Colonic mucosa (tissue), 4 donors: ENCODE data around the gene HEATR9. TPM values are rescaled to one million over a fixed set of nuclear protein-coding genes. Genes with fewer than 3 reads are reported as not detected.

Experiments used
- DNase-seq: peaks from one replicate; pipeline ENCODE4 v3.0.0-alpha.2; 2020
- H3K27ac ChIP-seq: fragments of 200-600 bp; one replicate; pipeline ENCODE4 v1.8.0; 2021
- H3K27me3 ChIP-seq: fragments of 200-600 bp; one replicate; pipeline ENCODE4 v1.8.0; 2021
- H3K36me3 ChIP-seq: fragments of 200-600 bp; one replicate; pipeline ENCODE4 v1.8.0; 2021
- H3K4me1 ChIP-seq: fragments of 200-600 bp; one replicate; pipeline ENCODE4 v1.8.0; 2021; ENCODE audit warnings: mild to moderate bottlenecking
- H3K4me3 ChIP-seq: fragments of 200-600 bp; one replicate; pipeline ENCODE4 v1.8.0; 2021
- H3K9ac ChIP-seq, 2 donors: one replicate each; pipeline ENCODE4 v1.7.0; 2013; ENCODE audit warnings: control low read depth in 2 of 2, low read depth in 2 of 2, low read length in 2 of 2
- H3K9me3 ChIP-seq: fragments of 200-600 bp; one replicate; pipeline ENCODE4 v1.8.0; 2021
- intact Hi-C: fragments of 100-400 bp; cut with DNase I; formaldehyde crosslinking; loops from one replicate; pipeline ENCODE4 v1.14.1; 2022
- total RNA-seq, 2 donors: library from RNA; stranded (reverse); fragmentation: NEBNext Ultra II Directional in 1 of 2; extraction: Animal tissue kit (Norgen Biotek cat#: 25700) in 1 of 2; gene quantifications; one replicate each; pipeline ENCODE4 v1.2.1, GENCODE V29; 2021
- TF ChIP-seq, protein P1 (sequence below): fragments of 200-600 bp; IDR thresholded peaks from one replicate; pipeline ENCODE4 v1.8.0; 2022; ENCODE audit warnings: antibody characterized with exemption, mild to moderate bottlenecking
- donor health status: healthy.
- donor health status: DM: no; HTN: no; CAD: no.
- donor health status: DM: no; HTN: no; CAD: no.

Gene HEATR9
- total RNA-seq, 2 donors from 2014 or later = not detected

DNA sequence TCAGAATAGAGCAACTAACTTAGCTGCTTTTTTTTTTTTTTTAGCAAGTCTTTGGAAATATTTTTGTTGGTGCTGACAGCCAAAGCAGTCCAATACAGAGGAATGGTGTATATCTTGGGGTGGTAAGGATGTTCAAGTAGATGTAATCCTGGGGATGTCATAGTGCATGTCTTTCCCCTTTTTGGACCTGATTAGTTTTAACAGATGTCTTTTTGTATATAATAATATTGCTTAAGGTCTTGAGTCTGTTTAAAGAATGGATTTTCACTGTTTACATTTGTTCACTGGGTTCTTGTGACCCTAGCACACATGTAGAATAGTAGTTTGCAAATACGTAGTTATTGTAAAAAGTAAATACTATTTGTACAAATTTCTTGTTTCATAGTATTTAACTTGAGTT lies 51.5 kb downstream of the HEATR9 start:
- TF ChIP-seq, protein P1, sequence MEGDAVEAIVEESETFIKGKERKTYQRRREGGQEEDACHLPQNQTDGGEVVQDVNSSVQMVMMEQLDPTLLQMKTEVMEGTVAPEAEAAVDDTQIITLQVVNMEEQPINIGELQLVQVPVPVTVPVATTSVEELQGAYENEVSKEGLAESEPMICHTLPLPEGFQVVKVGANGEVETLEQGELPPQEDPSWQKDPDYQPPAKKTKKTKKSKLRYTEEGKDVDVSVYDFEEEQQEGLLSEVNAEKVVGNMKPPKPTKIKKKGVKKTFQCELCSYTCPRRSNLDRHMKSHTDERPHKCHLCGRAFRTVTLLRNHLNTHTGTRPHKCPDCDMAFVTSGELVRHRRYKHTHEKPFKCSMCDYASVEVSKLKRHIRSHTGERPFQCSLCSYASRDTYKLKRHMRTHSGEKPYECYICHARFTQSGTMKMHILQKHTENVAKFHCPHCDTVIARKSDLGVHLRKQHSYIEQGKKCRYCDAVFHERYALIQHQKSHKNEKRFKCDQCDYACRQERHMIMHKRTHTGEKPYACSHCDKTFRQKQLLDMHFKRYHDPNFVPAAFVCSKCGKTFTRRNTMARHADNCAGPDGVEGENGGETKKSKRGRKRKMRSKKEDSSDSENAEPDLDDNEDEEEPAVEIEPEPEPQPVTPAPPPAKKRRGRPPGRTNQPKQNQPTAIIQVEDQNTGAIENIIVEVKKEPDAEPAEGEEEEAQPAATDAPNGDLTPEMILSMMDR = no peak
- no peak for DNase-seq
- intact Hi-C loops = no loop called here
- Histone ChIP-seq H3K36me3 (peaks cover 13% of the 10 kb centered on the region), H3K9me3 (no peaks in the 10 kb centered on the region), H3K9ac (no peak overlapping the region), H3K27me3 (no peaks in the 10 kb centered on the region), H3K27ac (no peak overlapping the region), H3K4me1 (no peaks in the 10 kb centered on the region), H3K4me3 (no peak overlapping the region)

DNA sequence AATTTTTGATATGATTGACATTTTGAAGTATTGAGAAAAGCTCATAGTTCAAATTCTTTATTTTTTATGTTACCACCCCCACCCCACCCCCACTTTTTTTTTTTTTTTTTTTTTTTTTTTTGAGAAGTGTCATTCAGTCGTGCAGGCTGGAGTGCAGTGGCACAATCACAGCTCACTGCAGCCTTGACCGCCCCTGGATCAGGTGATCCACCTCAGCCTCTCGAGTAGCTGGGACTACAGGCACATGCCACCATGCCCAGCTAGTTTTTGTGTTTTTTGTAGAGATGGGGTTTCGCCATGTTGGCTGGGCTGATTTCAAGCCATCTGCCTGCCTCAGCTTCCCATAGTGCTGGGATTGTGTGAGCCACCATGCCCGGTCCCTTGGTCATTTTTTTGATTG lies 52.0 kb downstream of the HEATR9 start:
- DNase-seq = no peak
- Histone ChIP-seq H3K4me3 (no peak overlapping the region), H3K4me1 (no peaks in the 10 kb centered on the region), H3K27me3 (no peaks in the 10 kb centered on the region), H3K9me3 (no peaks in the 10 kb centered on the region), H3K9ac (no peak overlapping the region), H3K36me3 (peaks cover 13% of the 10 kb centered on the region), H3K27ac (no peak overlapping the region)
- intact Hi-C loops = no loop called here
- TF ChIP-seq, protein P1 = no peak

DNA sequence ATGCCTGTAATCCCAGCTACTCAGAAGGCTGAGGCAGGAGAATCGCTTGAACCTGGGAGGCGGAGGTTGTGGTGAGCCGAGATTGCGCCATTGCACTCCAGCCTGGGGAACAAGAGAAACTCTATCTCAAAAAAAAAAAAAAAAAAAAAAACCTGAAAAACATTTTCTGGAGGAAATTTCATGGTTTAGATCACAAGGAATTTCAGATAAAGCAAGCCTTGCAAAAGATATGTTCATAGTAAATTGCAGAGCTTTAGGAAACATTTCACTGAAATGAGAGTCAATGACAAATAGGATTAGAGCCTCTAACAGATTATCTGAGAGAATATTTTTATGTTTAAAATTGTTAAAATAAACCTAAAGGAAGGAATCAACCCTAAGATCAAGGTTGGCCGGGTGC lies 56.2 kb downstream of the HEATR9 start:
- peaks cover 14% of the 10 kb centered on the region for H3K4me1 ChIP-seq
- no peaks in the 10 kb centered on the region for H3K27me3 ChIP-seq
- H3K36me3 ChIP-seq = peaks cover 8% of the 10 kb centered on the region
- no peaks in the 10 kb centered on the region for H3K9me3 ChIP-seq
- no peak overlapping the region for H3K27ac ChIP-seq
- no peak overlapping the region for H3K4me3 ChIP-seq
- no peak for DNase-seq
- intact Hi-C loops = no loop called here
- TF ChIP-seq, protein P1 = no peak
- H3K9ac ChIP-seq = no peak overlapping the region

DNA sequence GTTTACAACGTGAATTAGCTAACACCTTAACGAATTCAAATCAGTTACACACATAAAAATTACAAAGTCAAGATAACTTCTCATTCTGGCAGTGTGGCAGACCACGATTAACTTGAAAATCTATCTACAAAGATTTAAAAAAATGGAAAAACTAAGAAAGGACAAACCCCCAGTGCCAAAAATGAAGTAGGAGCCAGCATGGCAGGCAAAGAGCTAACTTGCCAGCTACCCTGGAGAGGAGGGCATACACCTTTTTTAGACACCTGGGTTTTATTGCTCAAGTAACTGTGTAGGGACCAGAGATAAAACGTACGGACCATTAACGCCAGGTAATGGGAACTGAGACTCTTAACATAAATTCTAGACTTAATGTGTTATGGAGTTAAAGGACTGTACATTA lies 56.9 kb downstream of the HEATR9 start:
- H3K4me3 ChIP-seq = no peak overlapping the region
- peaks cover 14% of the 10 kb centered on the region for H3K4me1 ChIP-seq
- H3K9me3 ChIP-seq = no peaks in the 10 kb centered on the region
- no peak for DNase-seq
- H3K27me3 ChIP-seq = no peaks in the 10 kb centered on the region
- H3K36me3 ChIP-seq = peaks cover 8% of the 10 kb centered on the region
- TF ChIP-seq, protein P1 = no peak
- no peak overlapping the region for H3K27ac ChIP-seq
- no peak overlapping the region for H3K9ac ChIP-seq
- intact Hi-C loops = no loop called here

DNA sequence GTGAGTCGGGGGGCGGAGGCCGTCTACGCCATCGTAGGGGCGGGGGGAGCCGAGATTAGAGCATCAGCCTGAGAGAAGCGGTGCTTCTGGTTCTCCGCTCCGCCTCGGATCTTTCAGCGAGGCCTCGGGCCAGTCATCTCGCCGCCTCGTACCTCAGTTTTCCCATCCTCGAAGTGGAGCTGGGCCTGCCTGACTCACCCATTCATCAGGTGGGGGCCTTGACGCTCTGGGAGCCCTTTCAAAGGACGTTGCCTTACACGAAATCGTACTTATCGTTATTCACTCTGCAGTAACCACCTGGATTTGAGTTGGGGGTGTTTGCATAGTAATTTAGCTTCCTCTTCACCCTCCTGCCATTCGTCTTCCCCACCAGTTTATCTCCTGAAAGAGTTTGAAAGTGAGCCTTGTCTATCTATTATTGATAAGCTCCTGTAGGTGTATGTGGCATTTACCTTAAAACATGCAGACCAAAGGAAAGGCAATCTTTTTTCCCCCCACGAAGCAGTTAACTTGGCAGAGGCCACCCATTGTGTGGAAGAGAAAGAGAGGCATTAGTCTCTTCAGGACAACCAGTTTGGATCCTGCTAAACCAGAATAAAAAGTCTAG lies 58.7 kb downstream of the HEATR9 start:
- TF ChIP-seq, protein P1 = no peak
- H3K27me3 ChIP-seq = no peaks in the 10 kb centered on the region
- H3K9ac ChIP-seq = peak overlapping the region; percentile 86 to 92
- intact Hi-C loops = no loop called here
- H3K4me3 ChIP-seq = peak overlapping the region; percentile 82
- H3K27ac ChIP-seq = peak overlapping the region; percentile 84
- no peak for DNase-seq
- H3K4me1 ChIP-seq = peaks cover 14% of the 10 kb centered on the region
- H3K9me3 ChIP-seq = no peaks in the 10 kb centered on the region
- no peaks in the 10 kb centered on the region for H3K36me3 ChIP-seq
